Vagina (tissue), 2 donors: ENCODE data around the gene PCDHGA10. TPM values are rescaled to one million over a fixed set of nuclear protein-coding genes. Genes with fewer than 3 reads are reported as not detected.

ENCODE experiments used
- DNase-seq, 2 donors: peaks; one replicate each; pipeline ENCODE4 v3.0.0-alpha.2; 2017; ENCODE audit errors: extremely low spot score in 2 of 2
- H3K27ac ChIP-seq: fragments of 200-600 bp; sonication (generic); one replicate; pipeline ENCODE4 v1.5.1; 2019
- H3K27me3 ChIP-seq: fragments of 200-600 bp; sonication (generic); one replicate; pipeline ENCODE4 v1.5.1; 2019
- H3K36me3 ChIP-seq, 2 donors: fragments of 200-600 bp; sonication (generic); one replicate each; pipeline ENCODE4 v1.5.1; 2017 to 2019
- H3K4me1 ChIP-seq: fragments of 200-600 bp; sonication (generic); one replicate; pipeline ENCODE4 v1.5.1; 2019
- H3K4me3 ChIP-seq, 2 donors: fragments of 200-600 bp; sonication (generic); 1 replicate in 1 of 2; 2 replicates in 1 of 2; pipeline ENCODE4 v1.5.1; 2016 to 2019
- H3K9me3 ChIP-seq: fragments of 200-600 bp; sonication (generic); one replicate; pipeline ENCODE4 v1.5.1; 2019
- POLR2A ChIP-seq, 2 donors: fragments of 450-650 bp; IDR thresholded peaks; one replicate each; pipeline ENCODE4 v1.6.1; 2017; ENCODE audit warnings: antibody characterized with exemption in 2 of 2, mild to moderate bottlenecking in 2 of 2, moderate library complexity in 2 of 2
- POLR2AphosphoS5 ChIP-seq, 2 donors: sonication (generic); formaldehyde crosslinking; IDR thresholded peaks; one replicate each; pipeline ENCODE4 v1.9.0; 2017; ENCODE audit warnings: antibody characterized with exemption in 2 of 2, mild to moderate bottlenecking in 2 of 2, low read depth in 1 of 2; ENCODE audit not compliant: insufficient read depth in 1 of 2
- intact Hi-C: fragments of 100-400 bp; cut with DNase I; formaldehyde crosslinking; loops from one replicate; pipeline ENCODE4 v1.15.1; 2023
- total RNA-seq: library from RNA; depleted of rRNA; stranded (reverse); fragments of >200 nt; gene quantifications from one replicate; pipeline ENCODE4 v1.2.3, GENCODE V29; 2016
- TF ChIP-seq, protein P1 (sequence below), 3 experiments: fragments of 450-650 bp in 2 of 3; fragments of 200-600 bp in 1 of 3; sonication (generic) in 1 of 3; IDR thresholded peaks; one replicate each; pipeline ENCODE4 v1.5.1; 2017 to 2019; ENCODE audit warnings: antibody characterized with exemption in 3 of 3, mild to moderate bottlenecking in 2 of 3, moderate library complexity in 2 of 3

PCDHGA10 gene
- 10.6 TPM for total RNA-seq

DNA sequence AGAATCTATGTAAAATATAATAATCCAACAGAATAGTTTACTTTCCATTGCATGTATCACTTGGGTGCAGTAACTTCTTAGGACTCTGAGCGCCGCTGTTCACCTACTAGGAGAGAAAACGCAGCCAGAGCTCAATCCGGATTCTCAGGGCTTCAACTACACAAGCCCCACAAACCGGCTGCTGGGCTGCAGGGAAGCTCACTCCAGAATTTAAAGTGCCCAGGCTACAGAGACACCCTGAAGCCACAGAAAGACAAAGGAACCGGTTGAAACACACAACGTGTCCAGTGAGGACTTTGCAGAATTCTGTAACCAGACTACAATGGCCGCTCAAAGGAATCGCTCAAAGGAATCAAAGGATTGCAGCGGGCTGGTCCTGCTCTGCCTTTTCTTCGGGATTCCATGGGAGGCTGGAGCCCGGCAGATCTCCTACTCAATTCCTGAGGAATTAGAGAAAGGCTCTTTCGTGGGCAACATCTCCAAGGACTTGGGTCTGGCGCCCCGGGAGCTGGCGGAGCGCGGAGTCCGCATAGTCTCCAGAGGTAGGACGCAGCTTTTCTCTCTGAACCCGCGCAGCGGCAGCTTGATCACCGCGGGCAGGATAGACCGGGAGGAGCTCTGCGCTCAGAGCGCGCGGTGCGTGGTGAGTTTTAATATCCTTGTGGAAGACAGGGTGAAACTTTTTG, at the start of gene PCDHGA10:
Gene PCDHGA10 (plus strand): TSS at position 134 of the 686 bp plus-strand sequence. CDS start 189 bp downstream, at position 323.
- Histone ChIP-seq H3K27ac (no peak within 1 kb of the TSS), H3K27me3 (no peaks in the 10 kb centered on the region), H3K4me1 (no peaks in the 10 kb centered on the region), H3K9me3 (peaks cover 76% of the 10 kb centered on the region), H3K4me3 (peak within 1 kb of the TSS; percentile 10 to 26), H3K36me3 (peaks cover 0 to 6% of the 10 kb centered on the region in 2 donors)
- DNase-seq, result no peak
- TF ChIP-seq POLR2A (IDR thresholded peaks at IDR 0.05), result no peak
- TF ChIP-seq, protein P1, sequence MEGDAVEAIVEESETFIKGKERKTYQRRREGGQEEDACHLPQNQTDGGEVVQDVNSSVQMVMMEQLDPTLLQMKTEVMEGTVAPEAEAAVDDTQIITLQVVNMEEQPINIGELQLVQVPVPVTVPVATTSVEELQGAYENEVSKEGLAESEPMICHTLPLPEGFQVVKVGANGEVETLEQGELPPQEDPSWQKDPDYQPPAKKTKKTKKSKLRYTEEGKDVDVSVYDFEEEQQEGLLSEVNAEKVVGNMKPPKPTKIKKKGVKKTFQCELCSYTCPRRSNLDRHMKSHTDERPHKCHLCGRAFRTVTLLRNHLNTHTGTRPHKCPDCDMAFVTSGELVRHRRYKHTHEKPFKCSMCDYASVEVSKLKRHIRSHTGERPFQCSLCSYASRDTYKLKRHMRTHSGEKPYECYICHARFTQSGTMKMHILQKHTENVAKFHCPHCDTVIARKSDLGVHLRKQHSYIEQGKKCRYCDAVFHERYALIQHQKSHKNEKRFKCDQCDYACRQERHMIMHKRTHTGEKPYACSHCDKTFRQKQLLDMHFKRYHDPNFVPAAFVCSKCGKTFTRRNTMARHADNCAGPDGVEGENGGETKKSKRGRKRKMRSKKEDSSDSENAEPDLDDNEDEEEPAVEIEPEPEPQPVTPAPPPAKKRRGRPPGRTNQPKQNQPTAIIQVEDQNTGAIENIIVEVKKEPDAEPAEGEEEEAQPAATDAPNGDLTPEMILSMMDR (IDR thresholded peaks at IDR 0.05), result peak in 1 of 3 experiments; percentile 19
- intact Hi-C loops, result loop anchor here (10.0 kb wide), 2 partner anchors 112 to 152 kb away; no protein-coding TSS in a partner anchor

DNA sequence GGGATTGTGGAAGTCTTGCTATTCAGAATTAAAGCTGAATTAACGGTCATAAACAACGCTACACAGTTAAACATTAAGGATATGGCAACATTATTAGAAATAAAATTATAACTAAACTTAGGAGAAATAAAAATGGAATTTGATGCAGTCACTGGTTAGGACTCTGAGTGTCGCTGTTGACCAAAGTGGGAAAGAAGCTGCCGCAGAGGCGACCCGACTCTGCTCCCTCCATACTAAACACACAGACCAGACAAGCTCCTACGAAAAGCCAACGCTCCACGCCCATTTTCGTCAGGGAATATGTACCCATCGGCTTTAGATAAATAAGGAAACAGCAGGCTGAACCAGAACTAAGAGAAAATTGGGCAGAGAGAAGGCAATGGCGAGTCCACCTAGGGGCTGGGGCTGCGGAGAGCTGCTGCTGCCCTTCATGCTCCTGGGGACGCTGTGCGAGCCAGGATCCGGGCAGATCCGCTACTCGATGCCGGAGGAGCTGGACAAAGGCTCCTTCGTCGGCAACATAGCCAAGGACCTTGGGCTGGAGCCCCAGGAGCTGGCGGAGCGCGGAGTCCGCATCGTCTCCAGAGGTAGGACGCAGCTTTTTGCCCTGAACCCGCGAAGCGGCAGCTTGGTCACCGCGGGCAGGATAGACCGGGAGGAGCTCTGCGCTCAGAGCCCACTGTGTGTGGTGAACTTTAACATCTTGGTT, 48.7 kb upstream of the PCDHGA10 start, which contains the start of gene PCDHGA5:
Gene PCDHGA5 (plus strand): TSS at position 211 of the 709 bp plus-strand sequence. CDS start 169 bp downstream, at position 380.
- H3K27me3 ChIP-seq, result no peaks in the 10 kb centered on the region
- H3K4me3 ChIP-seq, result peak within 1 kb of the TSS in 1 of 2 donors; percentile 1
- DNase-seq, result no peak

DNA sequence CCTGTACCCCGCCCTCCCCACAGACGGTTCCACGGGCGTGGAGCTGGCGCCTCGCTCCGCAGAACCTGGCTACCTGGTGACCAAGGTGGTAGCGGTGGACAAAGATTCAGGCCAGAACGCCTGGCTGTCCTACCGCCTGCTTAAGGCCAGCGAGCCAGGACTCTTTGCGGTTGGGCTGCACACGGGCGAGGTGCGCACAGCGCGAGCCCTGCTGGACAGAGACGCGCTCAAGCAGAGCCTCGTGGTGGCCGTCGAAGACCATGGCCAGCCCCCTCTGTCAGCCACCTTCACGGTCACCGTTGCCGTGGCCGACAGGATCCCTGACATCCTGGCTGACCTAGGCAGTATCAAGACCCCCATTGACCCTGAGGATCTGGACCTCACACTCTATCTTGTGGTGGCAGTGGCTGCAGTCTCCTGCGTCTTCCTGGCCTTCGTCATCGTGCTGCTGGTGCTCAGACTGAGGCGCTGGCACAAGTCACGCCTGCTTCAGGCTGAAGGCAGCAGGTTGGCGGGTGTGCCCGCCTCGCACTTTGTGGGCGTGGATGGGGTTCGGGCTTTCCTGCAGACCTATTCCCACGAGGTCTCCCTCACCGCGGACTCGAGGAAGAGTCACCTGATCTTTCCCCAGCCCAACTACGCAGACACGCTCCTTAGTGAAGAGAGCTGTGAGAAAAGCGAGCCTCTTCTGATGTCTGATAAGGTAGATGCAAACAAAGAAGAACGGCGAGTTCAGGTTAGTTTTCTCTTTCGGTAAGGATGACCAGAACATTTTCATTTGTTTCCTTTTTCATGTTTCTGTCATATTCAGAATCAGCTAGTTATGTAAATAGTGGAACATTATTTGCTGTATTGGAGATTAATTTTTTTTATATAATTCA, 46.5 kb upstream of the PCDHGA10 start:
- intact Hi-C loops, result no loop called here
- Histone ChIP-seq H3K27me3 (no peaks in the 10 kb centered on the region), H3K4me3 (no peak overlapping the region), H3K36me3 (peaks cover 0 to 8% of the 10 kb centered on the region in 2 donors), H3K4me1 (no peaks in the 10 kb centered on the region), H3K9me3 (peaks cover 74% of the 10 kb centered on the region), H3K27ac (no peak overlapping the region)
- TF ChIP-seq, protein P1 (IDR thresholded peaks at IDR 0.05), result no peak
- TF ChIP-seq POLR2A (IDR thresholded peaks at IDR 0.05) (no peak), POLR2AphosphoS5 (IDR thresholded peaks at IDR 0.05; ENCODE audit: insufficient read depth in 1 of 2, low read depth in 1 of 2) (no peak)
- no peak for DNase-seq

More for the DNA sequence above, 48.7 kb upstream of the PCDHGA10 start, which contains the start of gene PCDHGA5:
- no peak for TF ChIP-seq POLR2AphosphoS5 (IDR thresholded peaks at IDR 0.05; ENCODE audit: insufficient read depth in 1 of 2, low read depth in 1 of 2)
- TF ChIP-seq, protein P1 (IDR thresholded peaks at IDR 0.05), result no peak
- TF ChIP-seq POLR2A (IDR thresholded peaks at IDR 0.05), result no peak
- intact Hi-C loops, result no loop called here
- H3K27ac ChIP-seq, result no peak within 1 kb of the TSS
- H3K4me1 ChIP-seq, result no peaks in the 10 kb centered on the region
- no peaks in the 10 kb centered on the region for H3K36me3 ChIP-seq
- H3K9me3 ChIP-seq, result peaks cover 68% of the 10 kb centered on the region

DNA sequence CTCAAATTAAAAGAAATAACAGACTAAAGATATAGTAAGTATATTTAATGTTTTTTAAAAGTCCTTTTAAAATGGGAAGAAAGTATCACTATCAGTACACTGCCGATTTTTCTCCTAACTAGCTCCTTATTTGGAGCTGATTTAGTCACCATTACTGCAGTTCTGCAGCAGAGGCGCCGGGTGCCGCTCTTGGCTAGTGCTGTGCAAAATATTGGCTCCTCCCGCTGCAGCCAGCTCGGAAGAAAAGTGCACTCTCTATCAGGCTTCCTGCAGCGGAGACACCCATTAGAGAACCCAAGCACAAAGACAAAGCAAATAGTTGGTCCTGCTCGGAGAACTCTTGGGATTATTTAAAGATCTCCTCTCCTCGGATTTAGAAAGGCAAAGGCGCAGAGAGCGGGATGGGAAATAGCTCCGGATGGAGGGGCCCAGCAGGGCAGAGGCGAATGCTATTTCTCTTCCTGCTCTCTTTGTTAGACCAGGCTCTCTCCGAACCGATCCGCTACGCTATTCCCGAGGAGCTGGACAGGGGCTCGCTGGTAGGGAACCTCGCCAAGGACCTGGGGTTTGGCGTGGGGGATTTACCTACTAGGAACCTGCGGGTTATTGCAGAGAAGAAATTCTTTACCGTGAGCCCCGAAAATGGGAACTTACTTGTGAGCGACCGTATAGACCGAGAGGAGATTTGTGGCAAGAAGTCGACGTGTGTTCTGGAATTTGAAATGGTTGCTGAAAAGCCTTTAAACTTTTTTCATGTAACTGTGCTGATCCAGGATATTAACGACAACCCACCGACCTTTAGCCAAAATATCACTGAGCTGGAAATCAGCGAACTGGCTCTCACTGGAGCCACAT, 42.6 kb upstream of the PCDHGA10 start, which contains the start of gene PCDHGB3:
Gene PCDHGB3 (plus strand): TSS at position 249 of the 855 bp plus-strand sequence. CDS start 153 bp downstream, at position 402.
- no peaks in the 10 kb centered on the region for H3K27me3 ChIP-seq
- H3K36me3 ChIP-seq, result peaks cover 0 to 15% of the 10 kb centered on the region in 2 donors
- no peak for DNase-seq
- peaks cover 87% of the 10 kb centered on the region for H3K9me3 ChIP-seq
- no peaks in the 10 kb centered on the region for H3K4me1 ChIP-seq
- H3K27ac ChIP-seq, result no peak within 1 kb of the TSS
- TF ChIP-seq, protein P1 (IDR thresholded peaks at IDR 0.05), result no peak
- TF ChIP-seq POLR2AphosphoS5 (IDR thresholded peaks at IDR 0.05; ENCODE audit: insufficient read depth in 1 of 2, low read depth in 1 of 2) (no peak), POLR2A (IDR thresholded peaks at IDR 0.05) (no peak)
- peak within 1 kb of the TSS; percentile 7 to 9 for H3K4me3 ChIP-seq
- intact Hi-C loops, result no loop called here
